ENCODE measurements around the gene SMAD5.

- TF ChIP-seq ZBTB7A (tag by site-specific recombination; IDR thresholded peaks at IDR 0.05; ENCODE audit: low read depth) (no peak), CTCF (tag by site-specific recombination; IDR thresholded peaks at IDR 0.05) (no peak), ZNF423 (tag by site-specific recombination; IDR thresholded peaks at IDR 0.05) (no peak), SETDB1 (IDR thresholded peaks at IDR 0.05; ENCODE audit: insufficient read length, low read length) (no peak), KLF7 (tag by site-specific recombination; IDR thresholded peaks at IDR 0.05; ENCODE audit: borderline replicate concordance) (no peak)
Measured at GRCh38 chr5:136213919-136214493, 81.4 kb downstream of the SMAD5 start.

Data from HEK293 (cell line).